HG03457 (cell line): ENCODE data around the gene ATP6AP2.
A peak's percentile ranks its signal among the peaks of the same experiment; 100 is the strongest.
"Not testable (repeated sequence)": the region's sequence is repeated elsewhere in the genome, so short reads cannot be mapped to it uniquely, and the experiment has no call there.

Source experiments
- ATAC-seq: cut with Tn5 transposase; IDR thresholded peaks from one replicate; pipeline ENCODE4 v1.9.1; 2021; ENCODE audit warnings: moderate number of reproducible peaks; ENCODE audit not compliant: unreplicated experiment

Gene ATP6AP2

DNA sequence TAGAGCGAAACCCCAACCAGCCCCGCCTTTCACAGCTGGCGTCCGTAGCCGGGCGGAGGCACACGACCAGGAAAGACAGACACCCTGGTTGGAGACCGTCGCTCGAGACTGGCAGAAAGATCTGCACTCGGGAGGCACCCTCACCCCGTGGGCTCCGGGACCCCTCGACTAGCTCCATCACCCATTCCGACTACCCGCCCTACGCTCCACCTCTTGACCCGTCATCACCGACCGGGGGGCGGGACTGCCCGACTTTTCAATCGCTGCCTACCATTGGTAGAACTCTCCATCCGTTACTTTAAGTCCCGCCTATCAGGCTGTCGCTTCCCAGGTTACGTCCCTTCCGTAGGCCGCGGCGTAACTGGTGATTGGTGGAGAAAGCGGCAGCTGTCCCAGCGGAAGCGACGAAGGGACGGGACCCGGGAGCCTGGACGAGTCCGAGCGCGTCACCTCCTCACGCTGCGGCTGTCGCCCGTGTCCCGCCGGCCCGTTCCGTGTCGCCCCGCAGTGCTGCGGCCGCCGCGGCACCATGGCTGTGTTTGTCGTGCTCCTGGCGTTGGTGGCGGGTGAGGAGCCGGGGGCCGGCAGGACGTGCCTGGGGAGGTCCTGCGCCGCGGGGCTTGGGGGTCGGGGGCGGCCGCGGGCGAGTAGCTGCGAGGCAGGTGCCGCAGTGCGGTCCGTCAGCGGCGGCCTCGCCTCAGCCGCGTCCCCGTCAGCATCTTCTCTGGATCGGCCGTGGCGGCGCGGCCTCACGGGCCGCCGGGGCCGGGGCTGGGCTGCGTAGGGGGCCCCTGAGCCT, at the start of gene ATP6AP2:
TSS of gene ATP6AP2 (plus strand) at position 434 of the 799 bp plus-strand sequence. CDS start at position 530, 96 bp downstream.
- peak; percentile 92 for ATAC-seq

DNA sequence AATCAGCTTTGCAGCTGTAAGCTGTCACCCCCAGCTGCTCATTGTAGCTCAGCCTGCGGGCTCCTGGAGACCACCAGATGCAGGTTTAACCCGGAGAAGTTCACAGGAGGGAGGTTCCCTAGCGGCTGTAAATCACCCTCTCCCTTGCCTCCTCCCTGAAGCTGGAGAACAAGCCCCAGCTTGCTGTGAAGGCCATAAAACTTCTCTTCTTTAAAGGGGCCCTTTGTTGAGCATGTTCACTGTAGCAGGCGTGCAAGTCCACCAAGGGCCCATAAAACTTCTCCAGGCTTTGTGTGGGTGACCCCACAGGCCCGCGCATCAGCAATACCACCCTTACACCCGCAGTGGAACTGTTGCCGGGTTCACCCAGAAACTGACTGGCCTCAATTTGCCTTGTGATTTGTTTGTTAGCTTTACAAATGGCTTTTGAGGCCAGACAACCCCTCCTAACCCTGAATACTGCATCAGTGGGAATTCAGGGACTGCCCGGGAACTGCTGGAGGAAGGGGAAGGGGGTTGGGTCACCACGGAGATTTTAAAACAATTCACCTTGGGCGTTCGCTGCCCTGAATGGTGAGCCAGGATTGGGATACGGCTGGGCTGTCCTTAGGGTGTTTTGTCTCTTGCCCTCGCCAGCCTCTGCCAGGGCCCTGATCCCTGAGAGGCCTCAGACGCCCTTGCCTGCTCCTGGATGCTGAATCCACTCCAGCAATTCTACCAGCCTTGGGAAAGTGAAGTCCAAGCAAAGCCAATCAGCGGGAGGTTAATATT, 49.5 kb upstream of the ATP6AP2 start:
- ATAC-seq: no peak

DNA sequence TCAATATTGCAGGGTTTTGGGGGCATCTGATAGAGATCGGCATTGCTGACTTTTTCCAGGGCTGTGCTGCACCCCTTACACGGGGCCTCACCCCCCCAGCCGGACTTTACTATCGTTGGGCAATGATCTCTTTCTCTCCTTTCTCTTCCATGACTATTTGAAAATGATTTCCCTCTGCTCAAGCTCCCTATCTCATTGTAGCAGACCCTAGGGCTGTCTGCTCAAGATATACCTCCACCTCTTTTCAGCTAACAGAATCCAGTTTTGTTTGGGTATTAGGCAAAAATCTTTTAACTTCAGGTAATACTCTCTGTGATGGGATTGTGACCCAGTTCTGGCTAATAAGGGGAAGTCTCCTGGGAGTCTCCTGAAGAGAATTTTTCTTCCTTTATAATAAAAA, 43.5 kb upstream of the ATP6AP2 start:
- ATAC-seq: no peak

GRCh38 chrX:40538406-40538805, 42.4 kb upstream of the ATP6AP2 start:
- ATAC-seq: no peak

DNA sequence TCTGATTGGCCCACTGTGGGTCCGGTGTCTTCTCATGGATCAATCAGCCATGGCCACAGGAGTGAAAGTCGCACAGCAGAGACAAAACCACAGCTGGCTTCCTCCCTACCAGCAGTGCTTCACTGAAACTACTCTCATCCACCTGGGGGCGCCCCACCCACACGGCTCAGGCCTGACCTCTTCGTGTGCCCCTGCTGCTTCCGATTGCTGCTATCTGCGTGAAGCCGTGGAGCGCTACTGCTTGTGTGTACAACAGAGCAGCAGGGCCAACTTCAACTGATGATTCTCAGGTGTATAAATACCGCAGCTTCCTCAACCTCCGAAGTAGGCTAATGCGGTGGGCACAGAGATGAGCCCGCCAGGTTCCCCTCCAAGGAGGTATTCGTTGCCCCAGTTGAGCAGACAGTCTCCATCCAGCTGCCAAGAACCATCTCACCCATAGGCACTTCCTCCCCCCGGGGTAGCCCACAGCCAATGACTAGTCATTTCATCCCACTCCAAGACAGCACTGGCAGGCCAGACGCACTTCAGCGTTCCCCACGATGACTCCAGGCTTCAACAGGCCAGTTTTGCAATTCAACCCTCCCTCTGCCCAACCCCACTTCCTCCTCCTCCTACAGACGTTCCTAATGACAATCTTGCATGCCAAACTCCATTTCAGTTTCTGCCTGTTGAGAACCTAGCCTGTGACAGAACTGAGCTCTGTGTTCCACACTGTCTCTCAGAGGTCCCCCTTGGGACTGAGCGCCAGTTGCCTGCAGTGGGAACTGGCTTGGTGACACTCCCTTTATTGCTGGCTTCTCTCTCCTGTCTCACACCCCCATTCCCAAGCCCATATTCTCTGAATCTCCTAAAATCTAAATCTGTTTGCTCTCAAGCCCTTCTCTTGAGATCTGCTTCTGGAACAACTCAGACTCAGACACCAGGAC, 41.3 kb upstream of the ATP6AP2 start:
- ATAC-seq: peak; percentile 58

- no peak for ATAC-seq
Observed at GRCh38 chrX:40542208-40542607, 38.6 kb upstream of the ATP6AP2 start.

GRCh38 chrX:40542972-40543371, 37.8 kb upstream of the ATP6AP2 start:
- ATAC-seq: no peak

- no peak for ATAC-seq
Observed at GRCh38 chrX:40543661-40544328, 37.0 kb upstream of the ATP6AP2 start.

GRCh38 chrX:40544343-40545266, 36.2 kb upstream of the ATP6AP2 start:
- ATAC-seq: no peak

DNA sequence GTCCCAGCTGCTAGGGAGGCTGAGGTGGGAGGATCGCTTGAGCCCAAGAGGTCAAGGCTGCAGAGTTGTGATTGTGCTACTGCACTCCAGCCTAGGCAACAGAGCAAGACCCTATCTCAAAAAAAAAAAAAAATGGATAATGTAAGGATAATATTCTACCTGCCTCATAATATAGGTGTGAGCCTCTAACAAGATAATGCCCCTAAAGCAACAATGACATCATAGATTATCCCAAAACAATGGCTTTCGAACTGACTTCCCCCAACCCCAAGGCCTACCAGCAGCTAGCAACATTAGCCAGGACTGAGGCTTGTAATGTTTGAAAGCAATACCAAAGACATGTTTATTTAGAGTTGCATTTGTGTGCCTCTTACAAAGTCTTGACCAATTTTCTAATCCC, 33.9 kb upstream of the ATP6AP2 start:
- ATAC-seq: no peak

- no peak for ATAC-seq
Observed at GRCh38 chrX:40550066-40550465, 30.7 kb upstream of the ATP6AP2 start.

DNA sequence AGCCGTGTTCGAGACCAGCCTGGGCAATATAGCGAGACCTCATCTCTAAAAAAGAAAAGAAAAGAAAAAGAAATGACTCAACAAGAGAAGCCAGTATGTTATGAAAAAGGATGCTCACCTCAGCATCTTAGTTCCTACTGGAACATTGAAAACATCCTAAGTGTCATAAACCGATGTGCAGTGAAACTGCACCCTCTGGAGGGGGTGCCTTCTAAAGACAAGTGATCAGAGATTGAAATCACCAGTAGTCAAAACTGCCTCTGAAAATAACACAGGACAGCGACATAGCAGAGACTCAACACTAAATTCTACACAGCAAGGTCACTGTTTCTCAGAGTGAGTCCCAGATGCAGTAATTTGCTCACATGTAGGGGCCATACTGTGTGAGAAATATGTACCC, 28.0 kb upstream of the ATP6AP2 start:
- no peak for ATAC-seq

GRCh38 chrX:40558590-40558989, 22.2 kb upstream of the ATP6AP2 start:
- ATAC-seq: no peak

GRCh38 chrX:40563784-40564183, 17.0 kb upstream of the ATP6AP2 start:
- ATAC-seq: no peak

- no peak for ATAC-seq
Observed at GRCh38 chrX:40564447-40564846, 16.3 kb upstream of the ATP6AP2 start.

DNA sequence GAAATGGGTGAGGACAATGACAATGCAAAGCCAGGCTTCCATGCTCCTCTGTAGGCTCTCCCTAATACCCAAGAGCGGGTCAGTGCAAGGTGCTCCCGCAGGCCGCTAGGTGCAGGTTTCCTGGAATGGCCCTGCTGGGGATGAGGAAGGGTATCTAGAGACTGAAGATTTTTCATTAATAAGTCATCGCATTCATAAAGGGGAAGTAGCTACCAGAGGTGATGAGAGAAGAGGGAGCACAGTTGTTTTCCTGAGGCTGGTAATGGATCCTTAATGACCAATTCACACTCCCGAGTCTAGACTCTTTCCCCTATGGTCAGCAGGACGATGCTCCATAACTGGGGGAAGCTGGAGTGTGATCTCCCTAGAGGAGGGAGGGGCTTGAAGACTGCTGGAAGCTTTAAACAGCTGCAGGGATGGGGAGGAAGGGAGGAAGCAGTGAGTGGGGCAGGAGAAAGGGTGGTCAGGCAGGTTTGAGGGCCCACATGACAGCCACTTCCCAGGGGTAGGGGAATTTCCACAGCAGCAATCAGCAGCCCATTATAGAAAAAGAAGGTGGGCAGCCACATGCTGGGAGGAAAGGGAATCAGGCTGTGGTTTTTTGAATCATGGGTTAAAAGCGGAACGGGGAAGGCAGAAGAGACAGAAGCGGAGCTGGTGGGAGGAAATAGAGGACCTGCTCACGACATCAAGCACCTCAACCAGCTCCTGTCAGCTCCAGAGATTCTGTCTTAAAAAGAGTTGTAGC, 10.2 kb upstream of the ATP6AP2 start:
- ATAC-seq: no peak

GRCh38 chrX:40571164-40571563, 9.6 kb upstream of the ATP6AP2 start:
- ATAC-seq: not testable (repeated sequence)

DNA sequence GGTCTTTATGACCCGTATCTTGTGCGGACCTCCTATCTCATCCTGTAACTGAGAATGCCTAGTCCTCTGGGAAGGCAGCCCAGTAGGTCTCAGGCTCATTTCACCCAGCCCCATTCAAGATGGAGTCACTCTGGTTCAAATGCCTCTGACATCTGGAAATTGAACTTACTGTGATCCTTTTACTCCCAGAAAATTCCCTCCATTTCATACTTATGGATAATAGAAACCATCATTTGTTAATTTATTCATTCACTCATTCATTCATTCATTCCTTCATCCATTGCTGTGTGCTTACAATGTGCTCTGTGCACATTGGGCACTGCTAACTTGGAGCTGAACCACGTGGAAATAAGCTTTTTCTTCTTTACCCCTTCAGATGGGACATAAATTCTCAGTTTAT, 9.2 kb upstream of the ATP6AP2 start:
- no peak for ATAC-seq

GRCh38 chrX:40573763-40574162, 7.0 kb upstream of the ATP6AP2 start:
- no peak for ATAC-seq
